ENCODE data around the gene INAFM1. TPM values are rescaled to one million over a fixed set of nuclear protein-coding genes. Genes with fewer than 3 reads are reported as not detected.
A peak's percentile ranks its signal among the peaks of the same experiment; 100 is the strongest.

INAFM1 gene
- total and polyA plus RNA-seq, 2 donors (not counting 1 experiment from before 2014, with no cell fraction given) = 6.6 to 13.6 TPM

- H3K27me3 Mint-ChIP-seq = peaks cover 29% of the 10 kb centered on the region
- no peaks in the 10 kb centered on the region for H3K9me3 Mint-ChIP-seq (ENCODE audit: insufficient read depth)
- ChIA-PET POLR2A (interaction anchor here (0.6 kb wide), 1 partner anchor 35 kb away, joined by 5 read pairs; no protein-coding TSS in a partner anchor), CTCF (interaction anchor here (1.2 to 2.0 kb wide), 3 partner anchors 22 to 82 kb away, joined by 3 to 7 read pairs (median 4); no protein-coding TSS in a partner anchor)
- Histone ChIP-seq H3K27ac (ENCODE audit: low read length in 2 of 2) (no peak overlapping the region), H3K4me2 (replicated peaks; ENCODE audit: low read depth, low read length, poor library complexity, severe bottlenecking) (no peak overlapping the region), H3K79me2 (ENCODE audit: control insufficient read depth, insufficient read depth, low read length) (no peaks in the 10 kb centered on the region), H3K36me3 (replicated peaks in 1 of 2; ENCODE audit: control extremely low read depth in 1 of 2, control insufficient read depth in 1 of 2, extremely low read depth in 1 of 2, insufficient read depth in 2 of 2, low read length in 1 of 2) (no peaks in the 10 kb centered on the region), H3K9ac (ENCODE audit: low read length) (no peak overlapping the region), H3K4me1 (ENCODE audit: control insufficient read depth in 2 of 2, insufficient read depth in 2 of 2, low read length in 2 of 2) (peaks cover 5% of the 10 kb centered on the region in 2 donors), H3K27me3 (replicated peaks in 1 of 4; ENCODE audit: control extremely low read depth in 1 of 4, control insufficient read depth in 3 of 4, insufficient read depth in 4 of 4, low read length in 3 of 4) (peaks cover 0 to 20% (median 2%) of the 10 kb centered on the region in 4 experiments), H3K9me3 (ENCODE audit: control extremely low read depth in 1 of 3, control insufficient read depth in 2 of 3, insufficient read depth in 1 of 3, low read length in 2 of 3) (peaks cover 0 to 5% (median 0%) of the 10 kb centered on the region in 3 donors), H3K4me3 (ENCODE audit: control extremely low read depth in 1 of 5, extremely low read depth in 1 of 5, insufficient read depth in 1 of 5, low read depth in 2 of 5, low read length in 4 of 5) (no peak overlapping the region), H4K20me1 (ENCODE audit: control insufficient read depth, insufficient read depth, low read length, poor library complexity, severe bottlenecking) (no peaks in the 10 kb centered on the region), H2AFZ (ENCODE audit: insufficient read depth, low read depth, low read length, poor library complexity, severe bottlenecking) (no peak overlapping the region)
- TF ChIP-seq CTCF (IDR thresholded peaks at IDR 0.05) = no peak
- TF ChIP-seq EZH2 (IDR thresholded peaks at IDR 0.05; ENCODE audit: borderline replicate concordance, insufficient read depth, low read depth, low read length, poor library complexity, severe bottlenecking) = no peak
- H3K4me1 Mint-ChIP-seq = peaks cover 4% of the 10 kb centered on the region
- intact Hi-C loops (cut with micrococcal nuclease) = loop anchor here (5.0 kb wide), 1 partner anchor 38 kb away; the partner anchor contains the start of gene DHX34
- no peak for DNase-seq
- H3K4me3 Mint-ChIP-seq = no peak overlapping the region
- no peak for ATAC-seq (ENCODE audit: low read depth)
- no peak overlapping the region for H3K27ac Mint-ChIP-seq
- 85% methylated on average over 8 of the region's 8 CpGs for WGBS (ENCODE audit: insufficient coverage)
Measured at GRCh38 chr19:47309038-47309437, 34.4 kb downstream of the INAFM1 start.

GRCh38 chr19:47309608-47310007 lies 34.9 kb downstream of the INAFM1 start, which contains the start of gene C5AR1:
TSS of gene C5AR1 (plus strand) at chr19:47309861. CDS start at chr19:47309896, 35 bp downstream.
- no peak for TF ChIP-seq EZH2 (IDR thresholded peaks at IDR 0.05; ENCODE audit: borderline replicate concordance, insufficient read depth, low read depth, low read length, poor library complexity, severe bottlenecking)
- TF ChIP-seq CTCF (IDR thresholded peaks at IDR 0.05) = no peak
- Histone ChIP-seq H3K9ac (ENCODE audit: low read length) (no peak within 1 kb of the TSS), H3K27me3 (replicated peaks in 1 of 4; ENCODE audit: control extremely low read depth in 1 of 4, control insufficient read depth in 3 of 4, insufficient read depth in 4 of 4, low read length in 3 of 4) (peaks cover 0 to 17% (median 2%) of the 10 kb centered on the region in 4 experiments), H3K27ac (ENCODE audit: low read length in 2 of 2) (no peak within 1 kb of the TSS), H2AFZ (ENCODE audit: insufficient read depth, low read depth, low read length, poor library complexity, severe bottlenecking) (no peak within 1 kb of the TSS), H3K4me1 (ENCODE audit: control insufficient read depth in 2 of 2, insufficient read depth in 2 of 2, low read length in 2 of 2) (peaks cover 5% of the 10 kb centered on the region in 2 donors), H3K4me2 (replicated peaks; ENCODE audit: low read depth, low read length, poor library complexity, severe bottlenecking) (no peak within 1 kb of the TSS), H4K20me1 (ENCODE audit: control insufficient read depth, insufficient read depth, low read length, poor library complexity, severe bottlenecking) (no peaks in the 10 kb centered on the region), H3K9me3 (ENCODE audit: control extremely low read depth in 1 of 3, control insufficient read depth in 2 of 3, insufficient read depth in 1 of 3, low read length in 2 of 3) (peaks cover 0 to 5% (median 0%) of the 10 kb centered on the region in 3 donors), H3K4me3 (ENCODE audit: control extremely low read depth in 1 of 5, extremely low read depth in 1 of 5, insufficient read depth in 1 of 5, low read depth in 2 of 5, low read length in 4 of 5) (peak within 1 kb of the TSS in 1 of 5 experiments; percentile 82), H3K79me2 (ENCODE audit: control insufficient read depth, insufficient read depth, low read length) (no peaks in the 10 kb centered on the region), H3K36me3 (replicated peaks in 1 of 2; ENCODE audit: control extremely low read depth in 1 of 2, control insufficient read depth in 1 of 2, extremely low read depth in 1 of 2, insufficient read depth in 2 of 2, low read length in 1 of 2) (no peaks in the 10 kb centered on the region)
- ATAC-seq (ENCODE audit: low read depth) (no peak), DNase-seq (no peak)
- ChIA-PET POLR2A (interaction anchor here (0.6 kb wide), 1 partner anchor 36 kb away, joined by 5 read pairs; no protein-coding TSS in a partner anchor), CTCF (interaction anchor here (2.0 kb wide), 1 partner anchor 25 kb away, joined by 7 read pairs; no protein-coding TSS in a partner anchor)
- intact Hi-C loops (cut with micrococcal nuclease) = loop anchor here (5.0 kb wide), 1 partner anchor 38 kb away; the partner anchor contains the start of gene DHX34
- Mint-ChIP-seq H3K27me3 (peaks cover 30% of the 10 kb centered on the region), H3K4me1 (peaks cover 4% of the 10 kb centered on the region), H3K27ac (no peak within 1 kb of the TSS), H3K4me3 (no peak within 1 kb of the TSS), H3K9me3 (ENCODE audit: insufficient read depth) (no peaks in the 10 kb centered on the region)
- 8% methylated on average over 8 of the region's 12 CpGs for WGBS (ENCODE audit: insufficient coverage)

Data from B cell (primary cell).